Stomach (tissue), 9 donors: ENCODE results near the gene RHOT1. TPM values are rescaled to one million over a fixed set of nuclear protein-coding genes. Genes with fewer than 3 reads are reported as not detected.

ENCODE experiments used
- DNase-seq, 2 donors: peaks; one replicate each; pipeline versions ENCODE4 v3.0.0 to v3.0.0-alpha.2; 2013 to 2019
- H3K27ac ChIP-seq, 5 donors: fragments of 200-600 bp in 4 of 5; sonication (generic) in 4 of 5; one replicate each; pipeline ENCODE4 v1.5.1; 2013 to 2019; ENCODE audit warnings: mild to moderate bottlenecking in 1 of 5, moderate library complexity in 1 of 5
- H3K27me3 ChIP-seq, 3 donors: fragments of 200-600 bp; sonication (generic); one replicate each; pipeline ENCODE4 v1.5.1; 2017 to 2019; ENCODE audit warnings: mixed run types in 1 of 3
- H3K36me3 ChIP-seq, 4 donors: fragments of 200-600 bp; sonication (generic); 1 replicate in 3 of 4; 2 replicates in 1 of 4; pipeline ENCODE4 v1.5.1; 2016 to 2019
- H3K4me1 ChIP-seq, 4 donors: fragments of 200-600 bp; sonication (generic); one replicate each; pipeline ENCODE4 v1.5.1; 2016 to 2019
- H3K4me3 ChIP-seq, 4 donors: fragments of 200-600 bp; sonication (generic) in 3 of 4; one replicate each; pipeline ENCODE4 v1.5.1; 2016 to 2019; ENCODE audit warnings: mild to moderate bottlenecking in 1 of 4
- H3K9me3 ChIP-seq, 4 donors: fragments of 200-600 bp; sonication (generic); one replicate each; pipeline ENCODE4 v1.5.1; 2016 to 2019
- CTCF ChIP-seq, 7 experiments: fragments of 450-650 bp in 4 of 7; fragments of 200-600 bp in 3 of 7; sonication (generic) in 3 of 7; IDR thresholded peaks; one replicate each; pipeline ENCODE4 v1.5.1; 2016 to 2019; ENCODE audit warnings: antibody characterized with exemption in 7 of 7, control low read depth in 2 of 7, mild to moderate bottlenecking in 1 of 7
- EP300 ChIP-seq: sonication (generic); formaldehyde crosslinking; IDR thresholded peaks from one replicate; pipeline ENCODE4 v1.6.1; 2017; ENCODE audit warnings: antibody characterized with exemption
- POLR2A ChIP-seq, 4 donors: fragments of 450-650 bp; IDR thresholded peaks; one replicate each; pipeline ENCODE4 v1.6.1; 2016; ENCODE audit warnings: antibody characterized with exemption in 4 of 4, control low read depth in 2 of 4, mild to moderate bottlenecking in 1 of 4, moderate library complexity in 1 of 4
- POLR2AphosphoS5 ChIP-seq, 3 donors: sonication (generic); formaldehyde crosslinking; IDR thresholded peaks; one replicate each; pipeline ENCODE4 v1.6.1; 2016; ENCODE audit warnings: antibody characterized with exemption in 3 of 3
- WGBS, 5 donors: extraction: QIAGEN DNeasy Blood & Tissue Kit in 3 of 5; methylation state at CpG; one replicate each; pipeline versions ENCODE4 v1.1.5 to v1.1.7; 2013 to 2018; 5-methylcytosine and 5-hydroxymethylcytosine counted together
- intact Hi-C: fragments of 100-400 bp; cut with DNase I; formaldehyde crosslinking; loops from one replicate; pipeline ENCODE4 v1.15.1; 2023; ENCODE audit warnings: low total_unique reads
- polyA plus RNA-seq, 3 donors: library from polyadenylated mRNA; stranded (reverse); fragments of 200-250 nt; gene quantifications; one replicate each; pipeline ENCODE4 v1.2.3, GENCODE V29; 2013
- total RNA-seq, 5 donors: library from RNA; depleted of rRNA; stranded (reverse); fragments of >200 nt; gene quantifications; one replicate each; pipeline versions ENCODE4 v1.1.0 to v1.2.3, GENCODE V29; 2014 to 2016
- donor health status: healthy with polysubstance abuse.
- donor health status: Bipolar disorder and iron deficiency.
- donor health status: healthy.

RHOT1 gene
- total and polyA plus RNA-seq, 8 donors, result 7.0 to 219 (median 56.7) TPM

GRCh38 chr17:32197987-32198386 lies 55.7 kb downstream of the RHOT1 start:
- DNase-seq, result no peak
- WGBS, 5 donors, result 83 to 98% (median 90%) methylated on average over 1 of the region's 1 CpG
- TF ChIP-seq CTCF (IDR thresholded peaks at IDR 0.05), result no peak
- TF ChIP-seq POLR2AphosphoS5 (IDR thresholded peaks at IDR 0.05), result no peak
- no peak for TF ChIP-seq EP300
- no peak for TF ChIP-seq POLR2A (IDR thresholded peaks at IDR 0.05)
- Histone ChIP-seq H3K27me3 (no peaks in the 10 kb centered on the region), H3K4me3 (no peak overlapping the region), H3K9me3 (no peaks in the 10 kb centered on the region), H3K36me3 (peaks cover 32 to 100% (median 98%) of the 10 kb centered on the region in 4 donors), H3K27ac (no peak overlapping the region), H3K4me1 (no peaks in the 10 kb centered on the region)
- intact Hi-C loops, result no loop called here

GRCh38 chr17:32206861-32207260 lies 64.6 kb downstream of the RHOT1 start:
- intact Hi-C loops, result no loop called here
- peak overlapping the region in 1 of 5 donors; percentile 63 for H3K27ac ChIP-seq
- peaks cover 4 to 85% (median 81%) of the 10 kb centered on the region in 4 donors for H3K36me3 ChIP-seq
- H3K4me1 ChIP-seq, result peaks cover 0 to 12% (median 8%) of the 10 kb centered on the region in 4 donors
- no peak for TF ChIP-seq CTCF (IDR thresholded peaks at IDR 0.05)
- TF ChIP-seq POLR2A (IDR thresholded peaks at IDR 0.05), result no peak
- TF ChIP-seq EP300, result no peak
- TF ChIP-seq POLR2AphosphoS5 (IDR thresholded peaks at IDR 0.05), result no peak
- 84 to 88% (median 86%) methylated on average over 2 of the region's 2 CpGs for WGBS, 5 donors
- no peak overlapping the region for H3K4me3 ChIP-seq
- no peaks in the 10 kb centered on the region for H3K9me3 ChIP-seq
- no peak for DNase-seq
- no peaks in the 10 kb centered on the region for H3K27me3 ChIP-seq

- H3K4me1 ChIP-seq, result peaks cover 0 to 12% (median 8%) of the 10 kb centered on the region in 4 donors
- H3K36me3 ChIP-seq, result peaks cover 4 to 86% (median 83%) of the 10 kb centered on the region in 4 donors
- H3K27me3 ChIP-seq, result no peaks in the 10 kb centered on the region
- H3K27ac ChIP-seq, result no peak overlapping the region
- H3K9me3 ChIP-seq, result no peaks in the 10 kb centered on the region
- H3K4me3 ChIP-seq, result no peak overlapping the region
- TF ChIP-seq EP300 (no peak), POLR2A (IDR thresholded peaks at IDR 0.05) (no peak), POLR2AphosphoS5 (IDR thresholded peaks at IDR 0.05) (no peak), CTCF (IDR thresholded peaks at IDR 0.05) (no peak)
- DNase-seq, result no peak
- intact Hi-C loops, result no loop called here
These were observed 66.1 kb downstream of the RHOT1 start for GRCh38 chr17:32208436-32208835.

DNA sequence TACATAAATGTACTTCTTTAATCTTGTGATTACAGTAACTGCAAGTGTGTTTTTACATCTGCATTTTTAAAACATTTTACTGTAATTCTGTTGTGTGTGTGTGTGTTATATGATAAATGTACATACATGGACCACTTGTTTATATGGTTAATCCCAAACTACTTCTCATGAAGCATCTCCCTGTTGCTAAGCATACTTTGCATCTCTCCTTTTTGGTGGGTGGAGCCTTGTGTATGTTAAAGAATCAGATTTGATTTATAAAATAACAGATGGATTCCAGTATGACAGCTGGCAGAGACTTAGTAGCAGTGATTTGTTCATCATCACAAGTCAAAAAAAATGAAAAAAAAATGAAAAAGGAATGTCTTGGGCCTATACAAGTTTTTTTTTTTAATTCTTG lies 67.3 kb downstream of the RHOT1 start:
- Histone ChIP-seq H3K27ac (no peak overlapping the region), H3K9me3 (no peaks in the 10 kb centered on the region), H3K4me1 (peaks cover 0 to 11% (median 8%) of the 10 kb centered on the region in 4 donors), H3K4me3 (no peak overlapping the region), H3K36me3 (peaks cover 4 to 84% (median 83%) of the 10 kb centered on the region in 4 donors), H3K27me3 (no peaks in the 10 kb centered on the region)
- no peak for DNase-seq
- intact Hi-C loops, result no loop called here
- TF ChIP-seq EP300 (no peak), CTCF (IDR thresholded peaks at IDR 0.05) (no peak), POLR2A (IDR thresholded peaks at IDR 0.05) (no peak), POLR2AphosphoS5 (IDR thresholded peaks at IDR 0.05) (no peak)
